ENCODE results near the gene ATP6V1F.

DNA sequence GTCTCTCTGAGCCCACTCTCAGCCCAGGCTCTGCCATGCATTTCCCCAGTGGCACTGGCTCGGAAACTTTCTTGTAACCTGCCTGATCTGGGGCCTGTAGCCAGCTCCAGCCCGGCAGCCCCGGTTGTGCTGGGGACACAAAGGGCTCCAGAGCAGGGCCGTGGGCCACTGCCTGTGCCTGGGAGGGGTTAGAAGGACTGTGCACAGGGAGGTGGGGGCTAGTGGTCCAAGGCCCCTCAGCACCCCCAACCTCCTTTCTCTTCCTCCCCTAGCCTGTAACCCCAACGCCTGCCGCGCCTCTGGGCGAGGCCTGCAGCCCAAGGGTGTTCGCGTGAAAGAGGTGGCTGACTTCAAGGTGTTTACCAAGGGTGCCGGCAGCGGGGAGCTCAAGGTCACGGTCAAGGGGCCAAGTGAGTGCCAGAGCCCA, 22.9 kb upstream of the ATP6V1F start:
- TF ChIP-seq, protein P1, sequence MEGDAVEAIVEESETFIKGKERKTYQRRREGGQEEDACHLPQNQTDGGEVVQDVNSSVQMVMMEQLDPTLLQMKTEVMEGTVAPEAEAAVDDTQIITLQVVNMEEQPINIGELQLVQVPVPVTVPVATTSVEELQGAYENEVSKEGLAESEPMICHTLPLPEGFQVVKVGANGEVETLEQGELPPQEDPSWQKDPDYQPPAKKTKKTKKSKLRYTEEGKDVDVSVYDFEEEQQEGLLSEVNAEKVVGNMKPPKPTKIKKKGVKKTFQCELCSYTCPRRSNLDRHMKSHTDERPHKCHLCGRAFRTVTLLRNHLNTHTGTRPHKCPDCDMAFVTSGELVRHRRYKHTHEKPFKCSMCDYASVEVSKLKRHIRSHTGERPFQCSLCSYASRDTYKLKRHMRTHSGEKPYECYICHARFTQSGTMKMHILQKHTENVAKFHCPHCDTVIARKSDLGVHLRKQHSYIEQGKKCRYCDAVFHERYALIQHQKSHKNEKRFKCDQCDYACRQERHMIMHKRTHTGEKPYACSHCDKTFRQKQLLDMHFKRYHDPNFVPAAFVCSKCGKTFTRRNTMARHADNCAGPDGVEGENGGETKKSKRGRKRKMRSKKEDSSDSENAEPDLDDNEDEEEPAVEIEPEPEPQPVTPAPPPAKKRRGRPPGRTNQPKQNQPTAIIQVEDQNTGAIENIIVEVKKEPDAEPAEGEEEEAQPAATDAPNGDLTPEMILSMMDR (IDR thresholded peaks at IDR 0.05; ENCODE audit: low read length), result no peak
- TF ChIP-seq EZH2 (IDR thresholded peaks at IDR 0.05; ENCODE audit: borderline replicate concordance, low read length), result no peak

Measured in OCI-LY1 (cell line).